Measurements from ENCODE around the gene XRCC6. TPM values are rescaled to one million over a fixed set of nuclear protein-coding genes. Genes with fewer than 3 reads are reported as not detected.

Gene XRCC6
- total and polyA plus RNA-seq, 9 of the 15 experiments (the other 6 are each of a cell fraction or from before 2014, with no cell fraction given): 151 to 440 (median 318) TPM

- TF ChIP-seq PCBP2 (IDR thresholded peaks at IDR 0.05; ENCODE audit: low read depth, low read length, poor library complexity, severe bottlenecking) (no peak), CEBPB (tag; IDR thresholded peaks at IDR 0.05) (no peak), SRF (CRISPR knock-in tag; IDR thresholded peaks at IDR 0.05) (peak in 1 of 2 experiments; percentile 88; a peak in 1 of 4 replicates), TAF1 (IDR thresholded peaks at IDR 0.05; ENCODE audit: control insufficient read depth, extremely low read depth, insufficient read depth, low read length, severe bottlenecking) (no peak), GATAD2A (IDR thresholded peaks at IDR 0.05) (no peak), ZNF76 (CRISPR knock-in tag; IDR thresholded peaks at IDR 0.05; ENCODE audit: borderline replicate concordance) (no peak), RBM15 (IDR thresholded peaks at IDR 0.05; ENCODE audit: insufficient read depth, low read length) (no peak), POLR3A (IDR thresholded peaks at IDR 0.05; ENCODE audit: borderline replicate concordance, extremely low read depth, insufficient read depth, insufficient read length) (no peak), PCBP1 (IDR thresholded peaks at IDR 0.05; ENCODE audit: low read depth, low read length, poor library complexity, severe bottlenecking) (no peak), ZNF24 (IDR thresholded peaks at IDR 0.05) (no peak), MEF2A (IDR thresholded peaks at IDR 0.05; ENCODE audit: control insufficient read depth, low read depth, low read length) (no peak), CHCHD3 (CRISPR knock-in tag; IDR thresholded peaks at IDR 0.05) (no peak), TFAM (CRISPR knock-in tag; conservative IDR thresholded peaks at IDR 0.05) (no peak), ELK1 (CRISPR knock-in tag; IDR thresholded peaks at IDR 0.05) (no peak), XRCC5 (IDR thresholded peaks at IDR 0.05; ENCODE audit: low read depth, low read length) (no peak), CBFA2T3 (IDR thresholded peaks at IDR 0.05) (peak; percentile 94), MITF (IDR thresholded peaks at IDR 0.05) (no peak), RERE (CRISPR knock-in tag; IDR thresholded peaks at IDR 0.05; ENCODE audit: borderline replicate concordance) (no peak), MXD1 (CRISPR knock-in tag; IDR thresholded peaks at IDR 0.05; ENCODE audit: borderline replicate concordance, poor library complexity, severe bottlenecking) (no peak)
Measured at GRCh38 chr22:41603873-41604332, 17.2 kb upstream of the XRCC6 start (continued).

Measured in K562 (cell line).